Natural killer cell treated with Interleukin-12 subunit alpha and Interleukin-12 subunit beta and Interleukin-15 and Interleukin-18, amount 100 ng/mL, for 72 hours (primary cell): Measurements from ENCODE around the gene PGS1. TPM values are rescaled to one million over a fixed set of nuclear protein-coding genes. Genes with fewer than 3 reads are reported as not detected.

Source experiments
- ATAC-seq, 2 donors: fragments of 150-1000 bp; cut with Tn5 transposase in 1 of 2; sonication (Bioruptor Pico), chemical (Tn5 transposase) in 1 of 2; 2 replicates each; pipeline ENCODE4 v1.10.0; 2021
- DNase-seq: peaks from one replicate; pipeline ENCODE4 v3.0.0; 2022; ENCODE audit warnings: low spot score
- H3K27ac Mint-ChIP-seq, 2 donors: 1 replicate in 1 of 2; 2 replicates in 1 of 2; pipeline ENCODE4 v1.8.0; 2022; ENCODE audit warnings: mixed read lengths in 2 of 2, mild to moderate bottlenecking in 1 of 2, moderate library complexity in 1 of 2
- H3K27me3 Mint-ChIP-seq, 2 donors: 1 replicate in 1 of 2; 2 replicates in 1 of 2; pipeline ENCODE4 v1.8.0; 2022; ENCODE audit warnings: mixed read lengths in 2 of 2
- H3K36me3 Mint-ChIP-seq: one replicate; pipeline ENCODE4 v1.8.0; 2022; ENCODE audit warnings: mixed read lengths
- H3K4me1 Mint-ChIP-seq, 2 donors: 1 replicate in 1 of 2; 2 replicates in 1 of 2; pipeline ENCODE4 v1.8.0; 2022; ENCODE audit warnings: low read depth in 2 of 2, mixed read lengths in 2 of 2, mild to moderate bottlenecking in 1 of 2
- H3K4me3 Mint-ChIP-seq: one replicate; pipeline ENCODE4 v1.8.0; 2022; ENCODE audit warnings: mixed read lengths
- H3K9me3 Mint-ChIP-seq: 2 replicates; pipeline ENCODE4 v1.8.0; 2022; ENCODE audit warnings: mixed read lengths
- total RNA-seq, 2 donors: library from RNA; stranded (reverse); gene quantifications; one replicate each; pipeline ENCODE4 v1.2.3, GENCODE V29; 2022

PGS1 gene
- total RNA-seq, 2 donors from 2014 or later, result 83.0 to 139 TPM

GRCh38 chr17:78393575-78393974 is 15.1 kb downstream of the PGS1 start:
- H3K27me3 Mint-ChIP-seq, result no peaks in the 10 kb centered on the region
- no peak overlapping the region for H3K4me3 Mint-ChIP-seq
- H3K36me3 Mint-ChIP-seq, result peaks cover 9% of the 10 kb centered on the region
- ATAC-seq (no peak), DNase-seq (no peak)
- H3K27ac Mint-ChIP-seq, result peak overlapping the region in 1 of 2 donors; percentile 10
- H3K4me1 Mint-ChIP-seq, result peaks cover 35 to 43% of the 10 kb centered on the region in 2 donors
- H3K9me3 Mint-ChIP-seq, result no peaks in the 10 kb centered on the region

- no peak for ATAC-seq
- Mint-ChIP-seq H3K27me3 (no peaks in the 10 kb centered on the region), H3K9me3 (no peaks in the 10 kb centered on the region), H3K4me3 (no peak overlapping the region), H3K36me3 (peaks cover 9% of the 10 kb centered on the region), H3K27ac (peak overlapping the region in 1 of 2 donors; percentile 10), H3K4me1 (peaks cover 32 to 37% of the 10 kb centered on the region in 2 donors)
- no peak for DNase-seq
Observed at GRCh38 chr17:78394209-78394608, 15.8 kb downstream of the PGS1 start.

GRCh38 chr17:78395155-78395554 is 16.7 kb downstream of the PGS1 start:
- ATAC-seq (no peak), DNase-seq (no peak)
- H3K4me3 Mint-ChIP-seq, result no peak overlapping the region
- no peaks in the 10 kb centered on the region for H3K9me3 Mint-ChIP-seq
- H3K27me3 Mint-ChIP-seq, result no peaks in the 10 kb centered on the region
- H3K4me1 Mint-ChIP-seq, result peaks cover 30 to 35% of the 10 kb centered on the region in 2 donors
- H3K27ac Mint-ChIP-seq, result peak overlapping the region in 1 of 2 donors; percentile 42
- H3K36me3 Mint-ChIP-seq, result peaks cover 9% of the 10 kb centered on the region

- Mint-ChIP-seq H3K27ac (peak overlapping the region in 1 of 2 donors; percentile 75), H3K4me3 (no peak overlapping the region), H3K9me3 (no peaks in the 10 kb centered on the region), H3K36me3 (peaks cover 9% of the 10 kb centered on the region), H3K27me3 (no peaks in the 10 kb centered on the region), H3K4me1 (peaks cover 19 to 22% of the 10 kb centered on the region in 2 donors)
- no peak for DNase-seq
- ATAC-seq, result no peak
Observed at GRCh38 chr17:78396441-78397337, 18.2 kb downstream of the PGS1 start.

- ATAC-seq, result no peak
- DNase-seq, result peak; percentile 38
- no peaks in the 10 kb centered on the region for H3K9me3 Mint-ChIP-seq
- H3K36me3 Mint-ChIP-seq, result peaks cover 13% of the 10 kb centered on the region
- H3K27ac Mint-ChIP-seq, result peak overlapping the region; percentile 16 to 51
- H3K27me3 Mint-ChIP-seq, result no peaks in the 10 kb centered on the region
- no peak overlapping the region for H3K4me3 Mint-ChIP-seq
- peaks cover 18 to 20% of the 10 kb centered on the region in 2 donors for H3K4me1 Mint-ChIP-seq
Observed at GRCh38 chr17:78397681-78398101, 19.2 kb downstream of the PGS1 start.

GRCh38 chr17:78398390-78398789 is 19.9 kb downstream of the PGS1 start:
- peaks cover 20% of the 10 kb centered on the region for H3K36me3 Mint-ChIP-seq
- ATAC-seq, result no peak
- DNase-seq, result peak; percentile 20
- peaks cover 21 to 22% of the 10 kb centered on the region in 2 donors for H3K4me1 Mint-ChIP-seq
- H3K27me3 Mint-ChIP-seq, result no peaks in the 10 kb centered on the region
- peak overlapping the region; percentile 16 to 51 for H3K27ac Mint-ChIP-seq
- no peaks in the 10 kb centered on the region for H3K9me3 Mint-ChIP-seq
- no peak overlapping the region for H3K4me3 Mint-ChIP-seq

- H3K27me3 Mint-ChIP-seq, result no peaks in the 10 kb centered on the region
- H3K4me1 Mint-ChIP-seq, result peaks cover 18 to 23% of the 10 kb centered on the region in 2 donors
- H3K27ac Mint-ChIP-seq, result no peak overlapping the region
- H3K4me3 Mint-ChIP-seq, result no peak overlapping the region
- no peaks in the 10 kb centered on the region for H3K9me3 Mint-ChIP-seq
- no peak for DNase-seq
- peaks cover 23% of the 10 kb centered on the region for H3K36me3 Mint-ChIP-seq
- ATAC-seq, result no peak
Observed at GRCh38 chr17:78399028-78399692, 20.7 kb downstream of the PGS1 start.

- no peaks in the 10 kb centered on the region for H3K27me3 Mint-ChIP-seq
- ATAC-seq (no peak), DNase-seq (peak; percentile 38)
- H3K36me3 Mint-ChIP-seq, result peaks cover 23% of the 10 kb centered on the region
- H3K27ac Mint-ChIP-seq, result no peak overlapping the region
- no peaks in the 10 kb centered on the region for H3K9me3 Mint-ChIP-seq
- H3K4me3 Mint-ChIP-seq, result no peak overlapping the region
- H3K4me1 Mint-ChIP-seq, result peaks cover 18 to 20% of the 10 kb centered on the region in 2 donors
Observed at GRCh38 chr17:78399693-78400144, 21.3 kb downstream of the PGS1 start.

GRCh38 chr17:78400581-78401240 is 22.3 kb downstream of the PGS1 start:
- H3K4me1 Mint-ChIP-seq, result peaks cover 12 to 20% of the 10 kb centered on the region in 2 donors
- H3K4me3 Mint-ChIP-seq, result no peak overlapping the region
- ATAC-seq, result no peak
- H3K27ac Mint-ChIP-seq, result peak overlapping the region in 1 of 2 donors; percentile 31
- no peaks in the 10 kb centered on the region for H3K27me3 Mint-ChIP-seq
- no peaks in the 10 kb centered on the region for H3K9me3 Mint-ChIP-seq
- DNase-seq, result peak; percentile 50
- peaks cover 19% of the 10 kb centered on the region for H3K36me3 Mint-ChIP-seq

- H3K9me3 Mint-ChIP-seq, result no peaks in the 10 kb centered on the region
- peaks cover 6 to 23% of the 10 kb centered on the region in 2 donors for H3K4me1 Mint-ChIP-seq
- no peak for DNase-seq
- no peak overlapping the region for H3K4me3 Mint-ChIP-seq
- no peak for ATAC-seq
- H3K27me3 Mint-ChIP-seq, result no peaks in the 10 kb centered on the region
- peak overlapping the region; percentile 23 to 79 for H3K27ac Mint-ChIP-seq
- peaks cover 19% of the 10 kb centered on the region for H3K36me3 Mint-ChIP-seq
Observed at GRCh38 chr17:78401246-78401645, 22.8 kb downstream of the PGS1 start.

- no peak for ATAC-seq
- DNase-seq, result no peak
- Mint-ChIP-seq H3K27ac (peak overlapping the region; percentile 23 to 79), H3K9me3 (no peaks in the 10 kb centered on the region), H3K27me3 (no peaks in the 10 kb centered on the region), H3K4me3 (no peak overlapping the region), H3K4me1 (peaks cover 7 to 24% of the 10 kb centered on the region in 2 donors), H3K36me3 (peaks cover 19% of the 10 kb centered on the region)
Observed at GRCh38 chr17:78401891-78402290, 23.4 kb downstream of the PGS1 start.

- no peak for DNase-seq
- Mint-ChIP-seq H3K4me1 (peaks cover 22 to 35% of the 10 kb centered on the region in 2 donors), H3K27ac (peak overlapping the region in 1 of 2 donors; percentile 6), H3K9me3 (no peaks in the 10 kb centered on the region), H3K36me3 (peaks cover 13% of the 10 kb centered on the region), H3K27me3 (no peaks in the 10 kb centered on the region), H3K4me3 (no peak overlapping the region)
- no peak for ATAC-seq
Observed at GRCh38 chr17:78403822-78404221, 25.4 kb downstream of the PGS1 start.

- ATAC-seq (no peak), DNase-seq (no peak)
- H3K36me3 Mint-ChIP-seq, result peaks cover 13% of the 10 kb centered on the region
- no peaks in the 10 kb centered on the region for H3K9me3 Mint-ChIP-seq
- H3K4me1 Mint-ChIP-seq, result peaks cover 35 to 49% of the 10 kb centered on the region in 2 donors
- H3K27ac Mint-ChIP-seq, result peak overlapping the region; percentile 47 to 84
- no peaks in the 10 kb centered on the region for H3K27me3 Mint-ChIP-seq
- H3K4me3 Mint-ChIP-seq, result no peak overlapping the region
Observed at GRCh38 chr17:78406396-78406795, 27.9 kb downstream of the PGS1 start.
